Heart right ventricle (tissue), 16 donors: ENCODE measurements around the gene GGTLC2. TPM values are rescaled to one million over a fixed set of nuclear protein-coding genes. Genes with fewer than 3 reads are reported as not detected.

Source experiments
- ATAC-seq, 8 donors: fragments of 200-7000 bp; cut with Tn5 transposase; one replicate each; pipeline ENCODE4 v1.9.1; 2020; ENCODE audit warnings: mild to moderate bottlenecking in 8 of 8, moderate library complexity in 8 of 8, moderate number of reproducible peaks in 1 of 8
- DNase-seq, 2 donors: peaks; one replicate each; pipeline ENCODE4 v3.0.0-alpha.2; 2020
- H3K27ac ChIP-seq, 10 donors: fragments of 200-600 bp; sonication (generic) in 2 of 10; one replicate each; pipeline versions ENCODE4 v1.5.0 to v1.8.0; 2020 to 2022; ENCODE audit warnings: mild to moderate bottlenecking in 3 of 10
- H3K27me3 ChIP-seq, 7 donors: fragments of 200-600 bp; one replicate each; pipeline ENCODE4 v1.8.0; 2021 to 2022; ENCODE audit warnings: mild to moderate bottlenecking in 2 of 7
- H3K36me3 ChIP-seq, 9 donors: fragments of 200-600 bp; sonication (generic) in 1 of 9; one replicate each; pipeline versions ENCODE4 v1.5.0 to v1.8.0; 2020 to 2022; ENCODE audit warnings: mild to moderate bottlenecking in 2 of 9
- H3K4me1 ChIP-seq, 9 donors: fragments of 200-600 bp; sonication (generic) in 1 of 9; one replicate each; pipeline versions ENCODE4 v1.5.0 to v1.8.0; 2020 to 2022; ENCODE audit warnings: mild to moderate bottlenecking in 4 of 9
- H3K4me3 ChIP-seq, 10 donors: fragments of 200-600 bp; sonication (generic) in 2 of 10; one replicate each; pipeline versions ENCODE4 v1.5.0 to v1.8.0; 2020 to 2022; ENCODE audit warnings: mild to moderate bottlenecking in 7 of 10, moderate library complexity in 2 of 10
- H3K9me3 ChIP-seq, 11 donors: fragments of 200-600 bp in 10 of 11; sonication (generic) in 2 of 11; one replicate each; pipeline versions ENCODE4 v1.5.0 to v1.8.0; 2013 to 2022; ENCODE audit warnings: mild to moderate bottlenecking in 2 of 11, control low read depth in 1 of 11, moderate library complexity in 1 of 11
- CTCF ChIP-seq, 9 donors: fragments of 200-600 bp; sonication (generic) in 2 of 9; IDR thresholded peaks; one replicate each; pipeline versions ENCODE4 v1.5.0 to v1.8.0; 2021 to 2022; ENCODE audit warnings: antibody characterized with exemption in 9 of 9, mild to moderate bottlenecking in 5 of 9, moderate library complexity in 1 of 9
- WGBS, 2 donors: extraction: QIAGEN DNeasy Blood & Tissue Kit; methylation state at CpG; one replicate each; pipeline ENCODE4 v1.1.7; 2013; ENCODE audit warnings: inconsistent platforms in 1 of 2; 5-methylcytosine and 5-hydroxymethylcytosine counted together
- intact Hi-C, 10 donors: fragments of 100-400 bp; cut with DNase I; formaldehyde crosslinking; loops; one replicate each; pipeline versions ENCODE4 v1.11.1 to v1.14.2; 2022
- polyA plus RNA-seq, 2 donors: library from polyadenylated mRNA; stranded (reverse); fragments of 200-250 nt; gene quantifications; one replicate each; pipeline ENCODE4 v1.2.3, GENCODE V29; 2013
- total RNA-seq, 10 donors: library from RNA; stranded (reverse); fragmentation: NEBNext Ultra II Directional in 3 of 10; extraction: Animal tissue kit (Norgen Biotek cat#: 25700) in 3 of 10; gene quantifications; one replicate each; pipeline versions ENCODE4 v1.2.1 to v1.2.4, GENCODE V29; 2021 to 2023
- donor health status: Arrhythmogenic right ventricular cardiomyopathy.
- donor health status: ischemic (EF 13 %, LVEDD 7.1; RV severe dilation, severe dysfunction).
- donor health status: healthy with polysubstance abuse.
- donor health status: DM: no; HTN: yes; CAD: no.
- donor health status: DM: no; HTN: no; CAD: no.
- donor health status: ischemic (EF 25% LVEDD 6.9; RV normal size, moderate dysfunction).
- donor health status: ischemic (EF 25% LVEDD 5.7; RV mildly dilated, moderate dysfunction).
- donor health status: healthy.
- donor health status: DM: yes; HTN: yes; CAD: no.
- donor health status: Ischemic cardiomyopathy.
- donor health status: ischemic (EF 35%, LVEDD 5.7; RV mildly dilated, moderate dysfunction).
- donor health status: nonischemic (EF 11% LVEDD 7.7; RV severe dilation, severe dysfunction).
- donor health status: DM: yes; HTN: yes; CAD: no.
- donor health status: PGD.
- donor health status: ischemic (EF 29% LVEDD 5.4; RV normal size, mild dysfunction).
- donor health status: nonischemic (EF 23%, LVEDD 6.1; RV moderate dilation, normal function).

GGTLC2 gene
- total and polyA plus RNA-seq, 12 donors, result not detected

GRCh38 chr22:22680396-22680795, 36.0 kb downstream of the GGTLC2 start:
- ATAC-seq, result no peak
- Histone ChIP-seq H3K27me3 (peaks cover 0 to 11% (median 7%) of the 10 kb centered on the region in 7 donors), H3K9me3 (no peaks in the 10 kb centered on the region), H3K27ac (no peak overlapping the region), H3K4me1 (peaks cover 0 to 7% (median 0%) of the 10 kb centered on the region in 9 donors), H3K4me3 (no peak overlapping the region), H3K36me3 (no peaks in the 10 kb centered on the region)
- TF ChIP-seq CTCF (IDR thresholded peaks at IDR 0.05), result no peak
- 87 to 96% methylated on average over 4 of the region's 4 CpGs for WGBS, 2 donors
- DNase-seq, result no peak
- intact Hi-C loops, result loop anchor here in 4 of 10 donors (10.0 kb wide), 2 partner anchors 86 to 96 kb away; no protein-coding TSS in a partner anchor

- peaks cover 0 to 10% (median 6%) of the 10 kb centered on the region in 7 donors for H3K27me3 ChIP-seq
- intact Hi-C loops, result loop anchor here in 4 of 10 donors (10.0 kb wide), 2 partner anchors 86 to 96 kb away; no protein-coding TSS in a partner anchor
- H3K4me3 ChIP-seq, result no peak overlapping the region
- ATAC-seq (peak in 3 of 8 donors; percentile 45 to 51 (median 47)), DNase-seq (no peak)
- H3K4me1 ChIP-seq, result peaks cover 0 to 7% (median 0%) of the 10 kb centered on the region in 9 donors
- TF ChIP-seq CTCF (IDR thresholded peaks at IDR 0.05), result no peak
- WGBS, 2 donors, result 31 to 37% methylated on average over 3 of the region's 3 CpGs
- no peaks in the 10 kb centered on the region for H3K9me3 ChIP-seq
- no peaks in the 10 kb centered on the region for H3K36me3 ChIP-seq
- no peak overlapping the region for H3K27ac ChIP-seq
These were observed 36.9 kb downstream of the GGTLC2 start for GRCh38 chr22:22681221-22681739.

- DNase-seq, result no peak
- WGBS, 2 donors, result 97 to 98% methylated on average over 1 of the region's 1 CpG
These were observed 37.8 kb downstream of the GGTLC2 start for GRCh38 chr22:22682196-22682595.

More at GRCh38 chr22:22682196-22682595, 37.8 kb downstream of the GGTLC2 start:
- Histone ChIP-seq H3K27ac (no peak overlapping the region), H3K4me3 (no peak overlapping the region), H3K27me3 (peaks cover 0 to 9% (median 0%) of the 10 kb centered on the region in 7 donors), H3K36me3 (no peaks in the 10 kb centered on the region), H3K9me3 (no peaks in the 10 kb centered on the region), H3K4me1 (peaks cover 0 to 7% (median 0%) of the 10 kb centered on the region in 9 donors)
- no peak for ATAC-seq
- intact Hi-C loops, result loop anchor here in 4 of 10 donors (10.0 kb wide), 2 partner anchors 87 to 97 kb away; no protein-coding TSS in a partner anchor
- no peak for TF ChIP-seq CTCF (IDR thresholded peaks at IDR 0.05)
